HG03439 (cell line): Measurements from ENCODE around the gene AP5Z1.
"Not testable (repeated sequence)": the region's sequence is repeated elsewhere in the genome, so short reads cannot be mapped to it uniquely, and the experiment has no call there.

ENCODE experiments used
- ATAC-seq: cut with Tn5 transposase; IDR thresholded peaks from one replicate; pipeline ENCODE4 v1.9.1; 2021; ENCODE audit warnings: mild to moderate bottlenecking, moderate library complexity; ENCODE audit not compliant: unreplicated experiment

The AP5Z1 gene

DNA sequence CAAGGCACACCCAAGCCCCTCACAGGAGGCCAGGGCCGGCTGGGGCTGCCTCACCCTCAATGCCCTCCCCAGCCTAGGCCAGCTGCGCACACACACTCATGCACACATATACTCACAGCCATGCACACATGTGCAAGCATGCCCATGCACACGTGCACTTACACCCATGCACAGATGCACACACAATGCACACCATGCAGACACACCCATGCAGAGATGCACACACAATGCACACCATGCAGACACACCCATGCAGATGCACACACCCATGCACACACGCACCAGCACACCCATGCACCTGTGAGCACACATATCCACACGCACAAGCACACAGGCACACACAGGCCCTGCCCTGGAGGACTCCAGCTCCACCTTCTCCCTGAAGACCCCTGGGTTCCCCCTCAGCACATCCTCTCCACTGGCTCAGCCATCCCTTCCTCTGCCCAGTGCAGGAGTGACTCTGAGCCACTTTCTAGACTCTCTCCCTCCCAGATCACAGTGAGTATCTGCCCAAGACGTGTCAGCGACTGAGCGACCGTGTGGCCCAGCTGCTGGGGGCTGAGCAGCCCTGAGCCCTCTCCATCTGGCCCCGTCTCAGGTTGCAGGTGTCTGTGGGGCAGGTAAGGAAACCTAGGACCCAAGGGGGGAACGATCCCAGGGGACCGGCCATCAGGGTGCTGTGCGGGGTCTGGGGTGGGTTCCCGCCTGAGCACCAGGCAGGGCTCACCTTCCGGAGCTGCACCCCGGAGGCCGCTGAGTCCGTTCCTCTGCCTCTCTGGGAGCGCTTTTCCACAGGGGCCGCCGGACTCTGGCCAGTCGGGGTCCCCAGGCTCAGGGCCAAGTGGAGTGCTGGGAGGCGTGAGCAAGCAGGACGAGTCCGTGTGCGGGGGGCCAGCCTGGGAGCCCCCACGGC lies 25.8 kb downstream of the AP5Z1 start:
- ATAC-seq = no peak

DNA sequence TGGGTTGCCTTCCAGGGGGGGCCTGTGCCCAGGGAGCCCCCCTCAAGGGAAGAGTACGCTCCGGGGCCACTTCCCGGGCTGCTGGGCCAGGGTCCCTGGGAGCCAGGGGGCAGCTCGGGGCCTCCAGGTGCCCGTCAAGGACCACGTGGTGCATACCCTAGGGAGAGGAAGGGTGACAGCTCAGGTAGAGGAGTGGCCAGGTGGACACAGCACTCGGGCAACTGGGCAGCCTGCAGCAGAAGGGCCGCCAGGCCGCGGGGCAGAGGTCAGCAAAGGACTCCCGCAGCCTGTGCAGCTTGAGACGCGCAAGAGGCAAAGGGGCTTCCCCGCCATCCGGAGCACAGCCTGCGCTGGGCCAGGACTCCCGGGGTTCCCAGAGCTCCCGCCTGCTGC lies 26.4 kb downstream of the AP5Z1 start:
- no peak for ATAC-seq

DNA sequence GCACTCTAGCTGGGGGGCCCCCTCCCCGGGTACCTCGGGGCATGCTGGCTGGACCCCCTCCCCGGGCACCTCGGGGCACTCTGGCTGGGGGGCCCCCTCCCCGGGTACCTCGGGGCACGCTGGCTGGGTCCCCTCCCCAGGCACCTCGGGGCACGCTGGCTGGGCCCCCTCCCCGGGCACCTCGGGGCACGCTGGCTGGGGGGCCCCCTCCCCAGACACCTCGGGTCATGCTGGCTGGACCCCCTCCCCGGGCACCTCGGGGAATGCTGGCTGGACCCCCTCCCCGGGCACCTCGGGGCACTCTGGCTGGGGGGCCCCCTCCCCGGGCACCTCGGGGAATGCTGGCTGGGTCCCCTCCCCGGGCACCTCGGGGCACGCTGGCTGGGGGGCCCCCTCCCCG lies 27.2 kb downstream of the AP5Z1 start:
- not testable (repeated sequence) for ATAC-seq

DNA sequence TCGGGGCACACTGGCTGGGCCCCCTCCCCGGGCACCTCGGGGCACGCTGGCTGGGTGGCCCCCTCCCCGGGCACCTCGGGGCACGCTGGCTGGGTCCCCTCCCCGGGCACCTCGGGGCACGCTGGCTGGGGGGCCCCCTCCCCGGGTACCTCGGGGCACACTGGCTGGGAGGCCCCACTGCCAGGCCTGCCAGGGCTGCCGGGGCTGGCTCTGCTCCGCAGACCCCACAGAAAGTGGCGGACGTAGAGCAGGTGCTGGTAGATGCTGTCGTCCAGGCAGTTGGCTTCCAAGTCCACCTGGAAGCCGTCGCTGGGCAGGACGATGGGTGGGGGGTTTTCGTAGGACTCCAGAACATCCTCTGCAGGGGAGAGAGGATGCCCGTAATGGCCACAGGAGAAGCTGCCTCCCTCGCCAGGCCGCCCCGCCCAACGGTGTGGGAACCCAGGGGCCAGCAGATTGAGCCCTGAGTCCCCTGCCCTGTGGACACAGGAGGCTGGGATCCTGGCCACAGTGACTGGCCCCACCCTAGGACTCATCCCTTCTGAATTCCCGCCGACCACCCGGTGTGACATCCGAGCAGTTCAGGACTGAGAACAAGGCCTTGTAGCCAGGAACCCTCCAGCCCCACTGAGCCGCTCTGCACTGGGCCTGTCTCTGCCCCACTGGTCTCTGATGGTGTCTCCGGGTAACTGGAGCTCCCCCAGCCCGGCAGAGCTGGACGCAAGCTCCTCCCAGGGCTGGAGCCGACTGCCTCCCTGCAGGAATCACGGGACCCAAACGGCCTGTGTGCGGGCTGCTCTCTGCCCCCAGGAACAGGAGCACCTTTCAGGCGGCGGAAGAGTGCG lies 28.2 kb downstream of the AP5Z1 start:
- no peak for ATAC-seq

DNA sequence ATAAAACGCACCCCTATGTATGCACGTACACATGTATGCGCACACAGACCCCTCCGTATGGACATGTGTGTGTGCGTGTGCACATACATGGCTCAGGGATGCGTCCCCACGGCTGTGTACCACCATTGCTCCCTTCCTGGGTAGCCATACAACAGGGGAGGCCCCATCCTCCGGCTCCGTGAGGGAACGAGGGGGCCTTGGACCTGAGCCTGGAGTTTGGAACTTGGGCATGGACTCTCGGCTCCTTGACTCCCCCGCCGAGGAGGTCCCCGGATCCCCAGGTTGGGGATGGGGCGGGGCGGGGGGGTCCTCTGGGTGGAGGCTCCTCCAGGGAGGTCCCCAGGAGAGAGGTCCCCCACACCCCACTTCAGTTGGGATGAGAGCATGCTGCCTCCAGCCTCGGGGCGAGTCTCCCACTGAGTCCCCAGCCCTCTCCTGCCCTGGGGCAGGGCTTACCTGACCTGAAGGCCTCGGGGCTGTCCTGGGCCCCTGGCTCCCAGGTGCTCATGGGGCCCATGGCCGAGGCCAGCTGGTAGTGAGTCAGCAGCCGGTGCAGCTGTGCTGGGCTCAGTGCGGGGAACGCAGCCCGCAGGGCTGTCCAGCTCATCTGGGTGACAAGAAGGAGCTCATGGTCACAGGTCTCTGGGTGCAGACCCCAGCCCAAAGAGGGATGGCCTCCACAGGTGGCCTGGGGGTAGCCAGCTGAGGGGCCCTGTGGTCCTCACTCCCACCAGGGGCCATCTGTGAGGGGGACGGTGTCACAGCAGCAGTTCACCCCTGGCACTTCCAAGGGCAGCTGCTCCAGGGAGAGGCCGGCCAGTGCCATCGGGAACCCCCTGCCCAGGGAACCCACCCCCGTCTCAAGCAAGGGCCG lies 29.9 kb downstream of the AP5Z1 start:
- ATAC-seq = no peak

DNA sequence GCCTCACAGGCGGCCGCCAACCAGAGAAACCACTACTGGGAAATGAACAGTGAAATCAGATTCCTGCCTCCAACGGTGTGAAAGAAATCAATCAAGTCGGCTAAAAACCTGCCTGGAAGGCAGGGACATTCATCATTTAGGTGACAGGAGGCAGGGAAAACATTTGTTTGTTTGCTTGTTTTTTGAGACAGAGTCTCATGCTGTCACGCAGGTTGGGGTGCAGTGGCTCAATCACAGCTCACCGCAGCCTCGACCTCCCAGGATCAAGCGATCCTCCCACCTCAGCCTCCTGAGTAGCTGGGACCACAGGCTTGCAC lies 30.5 kb downstream of the AP5Z1 start:
- ATAC-seq = no peak

DNA sequence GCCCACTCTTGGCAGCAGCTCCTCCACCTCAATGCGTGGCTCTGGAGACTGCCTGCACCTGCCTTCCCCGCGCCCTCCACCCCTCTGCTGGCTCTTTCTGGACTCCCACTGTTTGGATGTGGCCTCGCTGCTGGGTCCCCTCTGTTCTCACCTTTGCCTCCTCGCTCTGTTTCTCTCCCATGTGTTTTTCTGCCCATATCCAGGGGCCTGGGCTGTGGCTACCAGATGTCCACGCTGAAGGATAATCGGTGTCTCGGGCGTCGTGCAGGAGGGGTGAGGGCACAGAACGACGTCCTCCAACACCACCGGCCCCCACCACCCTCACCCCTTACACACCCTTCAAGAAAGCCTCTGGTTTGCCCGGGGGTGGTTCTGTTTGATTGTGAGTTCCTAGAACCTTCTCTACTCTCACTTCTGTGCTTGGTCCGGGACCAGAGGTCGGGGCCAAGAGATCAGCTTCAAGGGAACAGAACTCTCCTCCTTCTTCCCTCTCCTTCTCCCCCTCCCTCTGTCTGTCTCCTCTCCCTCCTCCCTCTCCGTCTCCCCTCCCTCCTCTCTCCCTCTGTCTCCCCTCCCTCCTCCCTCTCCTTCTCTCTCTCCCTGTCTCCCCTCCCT lies 31.7 kb downstream of the AP5Z1 start:
- no peak for ATAC-seq

DNA sequence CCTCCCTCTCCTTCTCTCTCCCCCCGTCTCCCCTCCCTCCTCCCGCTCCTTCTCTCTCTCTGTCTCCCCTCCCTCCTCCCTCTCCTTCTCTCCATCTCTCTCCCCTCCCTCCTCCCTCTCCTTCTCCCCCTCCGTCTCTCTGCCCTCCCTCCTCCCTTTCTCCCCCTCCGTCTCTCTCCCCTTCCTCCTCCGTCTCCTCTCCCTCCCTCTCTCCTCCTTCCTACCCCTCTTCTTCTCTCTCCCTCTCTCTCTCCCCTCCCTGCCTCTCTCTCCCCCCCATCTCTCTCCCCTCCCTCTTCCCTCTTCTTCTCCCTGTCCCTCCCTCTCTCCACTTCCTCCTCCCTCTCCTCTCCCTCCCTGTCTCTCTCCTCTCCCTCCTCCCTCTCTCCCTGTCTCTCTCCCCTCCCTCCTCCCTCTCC lies 32.2 kb downstream of the AP5Z1 start:
- no peak for ATAC-seq

DNA sequence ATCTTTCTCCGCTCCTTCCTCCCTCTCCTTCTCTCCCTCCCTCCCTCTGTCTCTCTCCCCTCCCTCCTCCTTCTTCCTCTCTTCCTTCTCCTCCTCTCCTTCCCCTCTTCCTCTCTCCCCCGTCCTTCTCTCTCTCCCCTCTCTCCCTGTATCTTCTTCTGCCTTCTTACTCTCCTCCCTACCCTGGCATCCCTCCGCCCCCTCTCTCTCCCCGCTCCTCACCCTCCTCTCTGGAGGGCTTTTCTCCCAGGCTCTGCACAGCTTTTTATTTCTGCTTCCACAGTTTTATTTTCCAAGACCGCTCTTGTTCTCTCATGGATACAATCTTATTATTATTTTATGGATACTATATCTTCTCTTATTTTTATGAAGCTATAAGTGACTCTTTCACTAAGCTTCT lies 32.6 kb downstream of the AP5Z1 start:
- ATAC-seq = no peak

DNA sequence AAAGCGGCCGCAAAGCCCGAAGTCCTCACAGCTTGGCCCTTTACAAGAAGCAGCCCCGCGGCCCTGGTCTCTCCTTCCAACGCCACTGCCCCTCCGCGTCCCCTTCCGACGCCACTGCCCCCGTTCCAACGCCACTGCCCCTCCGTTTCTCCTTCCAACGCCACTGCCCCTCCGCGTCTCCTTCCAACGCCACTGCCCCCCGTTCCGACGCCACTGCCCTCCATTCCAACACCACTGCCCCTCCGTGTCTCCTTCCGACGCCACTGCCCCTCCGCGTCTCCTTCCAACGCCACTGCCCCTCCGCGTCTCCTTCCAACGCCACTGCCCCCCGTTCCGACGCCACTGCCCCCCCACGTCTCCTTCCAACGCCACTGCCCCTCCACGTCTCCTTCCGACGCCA lies 33.1 kb downstream of the AP5Z1 start:
- ATAC-seq = no peak

DNA sequence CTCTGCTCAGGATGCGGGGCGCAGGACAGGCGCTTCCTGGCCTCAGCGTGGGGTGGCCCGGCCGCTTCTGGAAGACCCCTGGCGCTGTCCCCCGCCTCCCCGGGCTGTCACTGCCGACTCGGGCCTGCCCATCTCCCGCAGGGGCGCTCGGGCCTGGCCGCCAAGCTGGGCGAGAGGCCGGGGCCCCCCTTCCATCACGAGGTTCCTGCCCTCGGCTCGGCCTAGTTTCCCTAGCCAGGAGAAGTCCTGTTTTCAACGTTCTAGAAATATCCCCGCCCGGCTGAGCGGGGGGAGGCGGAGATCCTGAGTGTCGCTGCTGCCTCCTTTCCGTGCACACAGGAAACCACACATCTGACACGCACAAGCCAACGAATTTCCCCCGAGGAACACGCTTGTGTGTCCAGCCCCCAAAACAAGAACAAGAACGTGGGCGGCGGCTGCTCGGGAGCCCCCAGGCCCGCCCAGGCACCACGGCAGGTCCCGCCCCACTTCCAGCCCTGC lies 33.7 kb downstream of the AP5Z1 start:
- no peak for ATAC-seq

DNA sequence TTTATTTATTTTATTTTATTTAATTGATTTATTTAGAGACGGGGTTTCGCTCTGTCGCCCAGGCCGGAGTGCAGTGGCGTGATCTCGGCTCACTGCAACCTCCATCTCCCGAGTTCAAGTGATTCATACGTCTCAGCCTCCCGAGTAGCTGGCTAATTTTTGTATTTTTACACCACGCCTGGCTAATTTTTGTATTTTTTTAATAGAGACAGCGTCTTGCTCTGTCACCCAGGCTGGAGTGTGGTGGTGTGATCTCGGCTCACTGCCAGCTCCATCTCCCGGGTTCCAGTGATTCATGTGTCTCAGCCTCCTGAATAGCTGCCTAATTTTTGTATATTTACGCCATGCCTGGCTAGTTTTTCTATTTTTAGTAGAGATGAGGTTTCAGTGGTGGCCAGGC lies 34.2 kb downstream of the AP5Z1 start:
- no peak for ATAC-seq

DNA sequence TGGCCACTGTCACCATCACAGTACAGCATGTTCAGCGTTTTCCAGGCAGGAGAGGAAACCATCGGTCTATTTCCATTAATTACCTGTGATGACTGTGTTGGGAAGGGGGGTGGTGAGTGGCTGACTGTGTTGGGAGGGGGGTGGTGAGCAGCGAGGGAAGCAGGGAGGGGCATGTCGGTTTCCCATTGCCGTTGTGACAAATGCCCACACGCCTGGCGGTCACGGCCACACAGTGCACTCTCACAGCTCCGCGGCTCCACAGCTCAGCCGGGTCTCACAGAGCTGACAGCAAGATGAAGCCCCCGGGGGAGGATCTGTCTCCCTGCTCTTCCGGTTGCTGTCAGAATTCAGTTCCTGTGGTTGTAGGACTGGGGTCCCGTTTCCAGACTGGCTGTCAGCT lies 39.0 kb downstream of the AP5Z1 start:
- ATAC-seq = no peak

DNA sequence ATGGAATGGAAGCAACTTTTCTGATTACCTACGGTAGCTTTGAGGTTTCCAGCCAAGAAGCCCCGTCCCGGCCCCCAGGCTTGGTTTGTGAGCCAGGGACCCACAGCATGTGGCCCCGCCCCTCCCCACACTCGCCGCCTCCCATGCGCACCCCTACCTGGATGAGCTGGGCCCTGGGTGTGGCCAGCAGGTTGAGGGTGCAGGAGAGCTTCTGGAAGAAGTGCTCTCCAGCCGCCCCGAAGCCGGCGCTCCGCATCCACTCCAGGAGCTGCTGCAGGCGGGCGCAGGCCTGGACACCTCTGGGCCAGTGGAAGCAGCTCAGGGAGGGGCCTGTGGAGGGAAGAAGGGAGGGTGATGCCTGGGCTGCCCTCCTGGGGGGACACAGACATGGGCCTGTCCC lies 39.7 kb downstream of the AP5Z1 start:
- no peak for ATAC-seq

DNA sequence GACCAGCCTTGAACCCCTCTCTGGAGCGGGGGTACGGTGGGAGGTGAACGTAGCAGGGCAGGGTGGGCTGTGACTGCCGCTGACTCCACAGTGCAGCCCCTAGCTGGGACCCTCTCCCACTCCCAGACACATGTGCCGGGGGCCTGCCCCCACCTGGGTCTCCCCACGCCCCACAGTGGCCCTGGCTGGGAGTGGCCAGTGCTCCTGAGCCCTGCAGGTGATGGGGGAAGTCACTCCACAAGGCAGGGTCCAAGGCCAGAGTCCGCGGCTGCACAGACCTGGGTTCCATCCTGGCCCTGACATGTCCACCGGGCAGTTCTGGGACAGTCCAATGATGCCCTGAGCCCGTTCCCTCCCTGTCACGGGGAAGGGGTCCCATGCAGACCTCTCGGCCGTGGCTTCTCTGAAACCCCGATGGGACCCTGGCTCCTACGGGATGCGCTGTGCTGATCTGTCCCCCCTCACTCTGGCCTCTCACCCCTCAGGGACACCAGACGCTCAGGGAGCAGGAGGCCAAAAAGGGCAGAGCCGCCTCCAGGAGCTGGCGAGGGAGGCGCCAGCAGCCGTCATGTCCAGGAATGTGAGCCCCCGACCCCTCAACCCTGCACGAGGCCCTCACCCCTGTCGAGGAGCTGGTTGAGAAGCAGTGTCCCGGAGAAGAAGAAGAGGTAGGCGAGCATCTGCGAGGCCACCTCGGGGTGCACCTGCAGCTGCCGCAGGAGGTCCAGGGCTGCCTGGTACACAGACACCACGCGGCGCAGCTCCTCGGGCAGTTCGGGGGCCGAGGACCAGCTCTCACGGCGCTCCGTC lies 40.4 kb downstream of the AP5Z1 start:
- no peak for ATAC-seq

DNA sequence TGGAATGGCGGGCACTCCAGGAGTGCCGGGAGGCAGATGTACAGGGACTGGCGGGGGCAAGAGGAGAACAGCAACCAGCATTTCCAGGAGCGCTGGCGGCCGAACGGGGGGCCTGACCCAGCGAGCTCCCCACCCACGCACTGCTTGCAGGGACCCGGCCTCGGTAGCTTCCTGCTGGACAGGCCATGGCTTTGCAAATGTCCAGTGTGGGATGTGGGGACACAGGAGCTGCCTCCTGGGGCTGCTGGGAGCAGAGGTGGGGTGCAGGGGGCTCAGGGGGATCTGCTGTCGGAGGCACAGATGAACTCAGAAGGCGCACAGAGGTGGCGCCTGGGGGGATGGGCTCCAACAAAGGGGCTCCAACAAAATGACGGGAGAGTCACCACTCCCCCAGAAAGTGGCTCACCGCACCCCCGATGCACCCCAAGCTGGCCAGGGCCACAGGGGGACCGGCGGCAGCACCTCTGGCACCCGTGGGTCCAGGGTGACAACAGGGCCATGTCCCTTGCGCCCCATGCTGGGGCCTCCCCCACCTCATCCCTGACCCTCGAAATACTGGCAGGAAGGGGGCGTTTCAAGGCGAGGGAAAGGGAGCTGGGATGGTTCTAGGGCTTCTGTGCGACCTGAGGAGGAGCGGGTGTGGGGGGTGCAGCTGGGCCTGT lies 41.1 kb downstream of the AP5Z1 start:
- no peak for ATAC-seq

DNA sequence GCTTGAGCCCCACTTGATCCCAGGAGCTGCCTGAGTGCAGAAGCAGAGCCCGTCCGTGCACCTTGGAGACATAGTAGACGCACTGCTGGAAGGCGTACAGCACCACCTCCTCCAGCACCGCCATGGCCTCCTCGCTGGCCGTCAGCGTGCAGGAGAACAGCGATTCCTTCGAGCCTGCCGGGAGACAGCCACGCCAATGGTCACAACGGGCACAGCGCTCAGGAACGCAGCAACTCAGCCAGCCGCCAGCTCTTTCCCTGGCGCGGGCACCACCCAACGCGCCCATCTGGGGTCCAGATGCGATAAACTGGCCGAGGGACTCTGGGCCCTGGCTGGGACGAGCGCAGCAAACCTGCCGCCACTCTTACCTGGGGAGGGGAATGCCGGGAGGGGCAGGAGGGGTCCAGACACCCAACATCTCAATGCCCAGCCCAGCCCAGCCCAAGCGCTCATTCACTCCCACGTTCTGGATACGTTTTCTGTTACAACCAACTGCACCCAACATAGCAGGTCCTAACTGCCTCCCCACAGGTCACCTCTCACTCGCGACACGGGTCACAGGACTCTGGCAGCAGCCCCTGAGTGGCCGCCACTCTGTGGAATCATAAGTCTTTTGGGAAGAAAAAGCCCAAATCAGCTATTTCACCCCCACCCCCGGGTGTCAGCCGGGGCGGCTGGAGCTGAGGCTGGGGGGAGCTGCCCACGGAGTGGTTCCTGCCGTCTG lies 41.9 kb downstream of the AP5Z1 start:
- ATAC-seq = no peak

DNA sequence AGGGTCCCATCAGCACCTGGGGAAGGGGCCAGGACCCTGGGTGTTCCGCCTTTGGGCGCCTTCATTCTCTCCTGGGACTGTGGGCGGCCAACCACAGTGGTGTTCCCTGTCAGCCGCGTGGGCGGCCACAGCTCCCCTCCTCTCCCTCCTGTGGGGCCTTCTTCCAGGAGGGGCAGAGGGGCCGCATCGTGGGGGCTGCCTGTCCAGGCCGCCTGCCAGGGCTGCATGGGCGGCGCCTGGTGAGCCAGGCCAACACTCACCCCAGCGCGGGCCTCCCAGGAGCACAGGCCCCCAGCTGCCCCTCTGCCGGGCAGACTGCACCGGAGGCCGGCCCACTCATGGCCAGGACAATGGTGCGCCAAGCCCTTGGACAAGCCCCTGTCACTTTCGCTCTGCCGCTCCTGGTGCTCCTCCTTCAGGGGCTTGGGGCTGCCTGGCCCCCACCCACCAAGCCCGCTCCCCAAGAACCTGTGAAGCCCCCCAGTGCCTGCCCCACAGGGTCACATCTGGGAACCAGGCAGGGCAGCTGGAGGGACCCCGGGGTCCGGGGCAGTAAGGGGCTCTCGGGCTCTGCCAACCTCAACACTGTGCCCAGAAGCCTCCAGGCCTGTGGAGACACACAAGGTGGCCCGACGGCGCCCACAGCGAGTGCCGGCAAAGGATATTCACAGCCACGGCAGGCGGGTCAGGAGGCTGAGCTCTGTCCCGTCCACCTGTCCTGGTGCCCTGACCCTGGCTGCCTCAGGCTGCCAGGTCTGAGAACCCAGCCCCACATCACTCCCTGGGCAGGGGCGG lies 42.8 kb downstream of the AP5Z1 start:
- no peak for ATAC-seq
